Endodermal cell (in vitro differentiated cells): ENCODE measurements around the gene PCSK4. TPM values are rescaled to one million over a fixed set of nuclear protein-coding genes. Genes with fewer than 3 reads are reported as not detected.
A peak's percentile ranks its signal among the peaks of the same experiment; 100 is the strongest.

ENCODE experiments used
- DNase-seq: peaks from one replicate; pipeline ENCODE4 v3.0.0-alpha.2; 2017
- H3K27ac ChIP-seq: 2 replicates; pipeline ENCODE4 v1.5.1; 2013; ENCODE audit warnings: mild to moderate bottlenecking, low read depth, low read length, moderate library complexity
- H3K27me3 ChIP-seq: 2 replicates; pipeline ENCODE4 v1.6.1; 2013; ENCODE audit warnings: mild to moderate bottlenecking, low read length, moderate library complexity; ENCODE audit not compliant: insufficient read depth, control insufficient read depth, poor library complexity, severe bottlenecking
- H3K36me3 ChIP-seq: 2 replicates; pipeline ENCODE4 v1.7.0; 2013; ENCODE audit warnings: mild to moderate bottlenecking, low read length, moderate library complexity; ENCODE audit not compliant: control insufficient read depth, insufficient read depth
- H3K4me1 ChIP-seq: one replicate; pipeline ENCODE4 v1.7.0; 2013; ENCODE audit warnings: low read length; ENCODE audit not compliant: control insufficient read depth, insufficient read depth
- H3K4me3 ChIP-seq: 2 replicates; pipeline ENCODE4 v1.5.1; 2013; ENCODE audit warnings: mild to moderate bottlenecking, low read length, moderate library complexity
- H3K9ac ChIP-seq: 2 replicates; pipeline ENCODE4 v1.6.1; 2013; ENCODE audit warnings: mild to moderate bottlenecking, low read length, moderate library complexity; ENCODE audit not compliant: poor library complexity, severe bottlenecking; ENCODE audit errors: extremely low read depth
- H3K9me3 ChIP-seq: 2 replicates; pipeline ENCODE4 v1.6.1; 2013; ENCODE audit warnings: mild to moderate bottlenecking, low read length, moderate library complexity; ENCODE audit not compliant: control insufficient read depth
- H3K27ac Mint-ChIP-seq: 2 replicates; pipeline ENCODE4 v1.8.0; 2020; ENCODE audit warnings: mixed read lengths
- H3K27me3 Mint-ChIP-seq: 2 replicates; pipeline ENCODE4 v1.8.0; 2021; ENCODE audit warnings: mild to moderate bottlenecking, mixed read lengths; ENCODE audit not compliant: insufficient read depth
- H3K36me3 Mint-ChIP-seq: 2 replicates; pipeline ENCODE4 v1.8.0; 2020; ENCODE audit warnings: low read depth, mixed read lengths
- H3K4me1 Mint-ChIP-seq: 2 replicates; pipeline ENCODE4 v1.8.0; 2020; ENCODE audit warnings: mixed read lengths
- H3K4me3 Mint-ChIP-seq: 2 replicates; pipeline ENCODE4 v1.8.0; 2020; ENCODE audit warnings: mild to moderate bottlenecking, moderate library complexity, mixed read lengths
- H3K9me3 Mint-ChIP-seq: 2 replicates; pipeline ENCODE4 v1.8.0; 2020; ENCODE audit warnings: mild to moderate bottlenecking, mixed read lengths
- WGBS, 2 experiments: methylation state at CpG; one replicate each; pipeline versions ENCODE4 v1.1.5 to v1.1.7; 2013; ENCODE audit warnings: missing lambda C conversion rate in 2 of 2, mixed read lengths in 1 of 2; ENCODE audit not compliant: insufficient coverage in 1 of 2, insufficient read length in 1 of 2; 5-methylcytosine and 5-hydroxymethylcytosine counted together
- total RNA-seq, 2 donors: library from RNA; stranded (reverse); fragmentation: NEBNext Ultra II Directional in 1 of 2; extraction: Animal tissue kit (Norgen Biotek cat#: 25700) in 1 of 2; gene quantifications; 2 replicates in 1 of 2; 3 replicates in 1 of 2; pipeline ENCODE4 v1.2.1, GENCODE V29; 2021
- TF ChIP-seq, protein P1 (sequence below): fragments of 200-600 bp; sonication (generic); conservative IDR thresholded peaks from 2 replicates; pipeline ENCODE4 v1.5.0; 2021; ENCODE audit warnings: antibody characterized with exemption, mild to moderate bottlenecking

Gene PCSK4
- total RNA-seq, 2 donors from 2014 or later: 25.2 to 31.6 TPM

DNA sequence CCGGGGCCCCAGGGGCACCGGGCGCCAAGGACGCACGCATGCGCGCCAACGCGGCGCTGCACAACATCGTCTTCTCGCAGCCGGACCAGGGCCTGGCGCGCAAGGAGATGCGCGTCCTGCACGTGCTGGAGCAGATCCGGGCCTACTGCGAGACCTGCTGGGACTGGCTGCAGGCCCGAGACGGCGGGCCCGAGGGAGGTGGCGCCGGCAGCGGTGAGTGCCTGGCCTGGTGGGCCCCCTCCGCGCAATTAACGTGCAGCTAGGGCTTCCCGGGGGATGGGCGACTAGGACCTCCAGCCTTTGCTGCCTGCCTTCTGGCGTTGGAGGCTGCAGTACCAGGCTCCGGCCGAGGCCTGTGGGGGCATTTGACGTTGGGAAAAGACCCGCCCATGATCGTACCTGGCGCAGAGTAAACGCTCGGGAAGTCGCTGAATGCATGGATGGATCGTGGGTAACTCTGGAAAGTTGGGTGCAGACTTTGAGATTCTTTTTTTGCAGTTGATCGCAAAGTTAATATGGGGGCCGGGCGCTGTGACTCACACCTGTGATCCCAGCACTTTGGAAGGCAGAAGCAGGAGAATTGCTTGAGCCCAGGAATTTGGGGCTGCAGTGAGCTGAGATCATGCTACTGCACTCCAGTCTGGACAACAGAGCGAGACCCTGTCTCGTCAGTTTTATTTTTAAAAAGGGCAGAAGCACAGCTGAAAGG, 33.0 kb downstream of the PCSK4 start:
- Histone ChIP-seq H3K4me3 (no peak overlapping the region), H3K36me3 (no peaks in the 10 kb centered on the region), H3K9ac (no peak overlapping the region), H3K4me1 (no peaks in the 10 kb centered on the region), H3K27ac (no peak overlapping the region), H3K27me3 (peaks cover 46% of the 10 kb centered on the region), H3K9me3 (no peaks in the 10 kb centered on the region)
- Mint-ChIP-seq H3K27me3 (peaks cover 64% of the 10 kb centered on the region), H3K4me3 (no peak overlapping the region), H3K36me3 (no peaks in the 10 kb centered on the region), H3K4me1 (no peaks in the 10 kb centered on the region), H3K9me3 (no peaks in the 10 kb centered on the region), H3K27ac (no peak overlapping the region)
- DNase-seq: peak; percentile 87
- TF ChIP-seq, protein P1, sequence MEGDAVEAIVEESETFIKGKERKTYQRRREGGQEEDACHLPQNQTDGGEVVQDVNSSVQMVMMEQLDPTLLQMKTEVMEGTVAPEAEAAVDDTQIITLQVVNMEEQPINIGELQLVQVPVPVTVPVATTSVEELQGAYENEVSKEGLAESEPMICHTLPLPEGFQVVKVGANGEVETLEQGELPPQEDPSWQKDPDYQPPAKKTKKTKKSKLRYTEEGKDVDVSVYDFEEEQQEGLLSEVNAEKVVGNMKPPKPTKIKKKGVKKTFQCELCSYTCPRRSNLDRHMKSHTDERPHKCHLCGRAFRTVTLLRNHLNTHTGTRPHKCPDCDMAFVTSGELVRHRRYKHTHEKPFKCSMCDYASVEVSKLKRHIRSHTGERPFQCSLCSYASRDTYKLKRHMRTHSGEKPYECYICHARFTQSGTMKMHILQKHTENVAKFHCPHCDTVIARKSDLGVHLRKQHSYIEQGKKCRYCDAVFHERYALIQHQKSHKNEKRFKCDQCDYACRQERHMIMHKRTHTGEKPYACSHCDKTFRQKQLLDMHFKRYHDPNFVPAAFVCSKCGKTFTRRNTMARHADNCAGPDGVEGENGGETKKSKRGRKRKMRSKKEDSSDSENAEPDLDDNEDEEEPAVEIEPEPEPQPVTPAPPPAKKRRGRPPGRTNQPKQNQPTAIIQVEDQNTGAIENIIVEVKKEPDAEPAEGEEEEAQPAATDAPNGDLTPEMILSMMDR: peak; percentile 57
- WGBS, 2 experiments: 73 to 85% methylated on average over 44 to 48 of the region's 48 CpGs

DNA sequence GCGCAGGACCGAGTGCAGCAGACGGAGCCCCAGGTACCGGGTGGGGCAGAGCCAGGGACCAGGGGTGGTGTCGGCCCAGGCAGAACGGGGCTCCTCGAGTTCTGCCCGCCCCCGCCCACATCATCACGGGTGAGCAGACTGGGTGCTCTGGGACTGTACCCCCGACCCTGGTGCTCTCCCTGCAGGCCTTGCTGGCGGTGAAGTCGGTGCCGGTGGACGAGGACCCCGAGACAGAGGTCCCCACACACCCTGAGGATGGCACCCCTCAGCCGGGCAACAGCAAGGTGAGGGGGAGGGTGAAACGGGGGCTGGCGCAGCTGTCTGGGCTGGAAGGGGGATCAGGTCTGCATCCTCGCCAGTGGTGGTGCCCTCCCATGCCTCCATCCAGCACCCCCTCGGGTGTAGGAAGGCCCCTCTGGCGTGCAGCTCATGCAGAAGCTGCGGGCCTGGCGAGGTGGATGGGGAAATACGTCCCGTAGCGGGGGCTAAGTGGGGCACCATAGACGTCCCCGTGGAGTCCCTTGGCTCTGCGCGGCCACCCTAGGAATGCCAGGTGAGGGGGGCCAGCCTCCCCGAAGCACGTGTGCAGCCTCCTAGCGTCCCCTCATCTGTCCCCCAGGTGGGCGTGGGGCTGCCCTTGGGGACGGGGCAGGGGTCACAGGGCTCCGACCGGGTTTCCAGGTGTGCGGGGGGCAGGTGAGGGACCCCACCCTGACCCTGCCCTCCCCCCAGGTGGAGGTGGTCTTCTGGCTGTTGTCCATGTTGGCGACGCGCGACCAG, 33.8 kb downstream of the PCSK4 start:
- 91 to 94% methylated on average over 22 to 43 of the region's 43 CpGs for WGBS, 2 experiments
- Mint-ChIP-seq H3K27ac (no peak overlapping the region), H3K9me3 (no peaks in the 10 kb centered on the region), H3K36me3 (no peaks in the 10 kb centered on the region), H3K4me3 (no peak overlapping the region), H3K4me1 (no peaks in the 10 kb centered on the region), H3K27me3 (peaks cover 73% of the 10 kb centered on the region)
- no peak overlapping the region for H3K4me3 ChIP-seq
- H3K36me3 ChIP-seq: no peaks in the 10 kb centered on the region
- H3K9me3 ChIP-seq: no peaks in the 10 kb centered on the region
- no peaks in the 10 kb centered on the region for H3K4me1 ChIP-seq
- no peak for DNase-seq
- peaks cover 55% of the 10 kb centered on the region for H3K27me3 ChIP-seq
- TF ChIP-seq, protein P1: no peak
- H3K27ac ChIP-seq: no peak overlapping the region
- H3K9ac ChIP-seq: no peak overlapping the region

DNA sequence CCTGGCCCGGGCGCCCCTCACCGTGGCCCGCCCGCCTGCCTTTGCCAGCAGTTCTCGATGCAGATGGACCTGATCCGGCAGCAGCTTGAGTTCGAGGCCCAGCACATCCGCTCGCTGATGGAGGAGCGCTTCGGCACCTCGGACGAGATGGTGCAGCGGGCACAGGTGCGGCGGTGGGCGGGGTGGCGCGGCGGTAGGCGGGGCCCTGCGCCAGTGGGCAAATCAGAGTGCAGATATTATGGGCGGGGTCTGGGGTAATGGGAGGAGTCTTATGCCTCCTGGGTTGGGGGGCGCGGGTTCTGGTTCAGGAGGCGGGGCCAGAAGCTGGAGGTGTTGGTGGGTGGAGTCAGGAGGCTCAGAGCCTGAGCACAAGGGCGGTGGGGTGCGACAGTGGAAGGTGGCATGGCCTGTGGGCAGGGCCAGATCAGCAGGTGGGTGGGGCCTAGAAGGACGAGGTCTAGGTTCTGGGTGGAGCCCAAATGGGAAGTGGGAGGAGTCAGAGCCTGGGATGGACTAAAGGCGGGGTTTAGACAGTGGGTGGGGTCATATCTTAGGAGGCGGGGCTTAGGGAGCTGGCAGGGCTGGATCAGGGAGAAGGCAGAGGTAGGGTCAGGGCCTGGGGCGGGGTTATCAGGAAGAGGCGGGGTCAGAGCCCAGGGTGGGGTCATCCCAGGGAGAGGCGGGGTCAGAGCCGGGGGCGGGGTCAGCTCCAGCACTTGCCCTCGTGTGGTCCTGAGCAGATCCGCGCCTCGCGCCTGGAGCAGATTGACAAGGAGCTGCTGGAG, 34.6 kb downstream of the PCSK4 start:
- no peaks in the 10 kb centered on the region for H3K4me1 Mint-ChIP-seq
- Histone ChIP-seq H3K9ac (no peak overlapping the region), H3K4me3 (no peak overlapping the region), H3K36me3 (no peaks in the 10 kb centered on the region), H3K27me3 (peaks cover 62% of the 10 kb centered on the region), H3K4me1 (no peaks in the 10 kb centered on the region), H3K27ac (no peak overlapping the region), H3K9me3 (no peaks in the 10 kb centered on the region)
- no peak overlapping the region for H3K27ac Mint-ChIP-seq
- no peak overlapping the region for H3K4me3 Mint-ChIP-seq
- no peaks in the 10 kb centered on the region for H3K36me3 Mint-ChIP-seq
- DNase-seq: peak; percentile 98
- 83 to 85% methylated on average over 23 to 39 of the region's 42 CpGs for WGBS, 2 experiments
- H3K27me3 Mint-ChIP-seq: peaks cover 78% of the 10 kb centered on the region
- no peaks in the 10 kb centered on the region for H3K9me3 Mint-ChIP-seq
- TF ChIP-seq, protein P1: no peak
